Vagina (tissue), 2 donors: ENCODE results near the gene KRT16.

Experiments used
- POLR2A ChIP-seq, 2 donors: fragments of 450-650 bp; IDR thresholded peaks; one replicate each; pipeline ENCODE4 v1.6.1; 2017; ENCODE audit warnings: antibody characterized with exemption in 2 of 2, mild to moderate bottlenecking in 2 of 2, moderate library complexity in 2 of 2
- TF ChIP-seq, protein P1 (sequence below), 3 experiments: fragments of 450-650 bp in 2 of 3; fragments of 200-600 bp in 1 of 3; sonication (generic) in 1 of 3; IDR thresholded peaks; one replicate each; pipeline ENCODE4 v1.5.1; 2017 to 2019; ENCODE audit warnings: antibody characterized with exemption in 3 of 3, mild to moderate bottlenecking in 2 of 3, moderate library complexity in 2 of 3

DNA sequence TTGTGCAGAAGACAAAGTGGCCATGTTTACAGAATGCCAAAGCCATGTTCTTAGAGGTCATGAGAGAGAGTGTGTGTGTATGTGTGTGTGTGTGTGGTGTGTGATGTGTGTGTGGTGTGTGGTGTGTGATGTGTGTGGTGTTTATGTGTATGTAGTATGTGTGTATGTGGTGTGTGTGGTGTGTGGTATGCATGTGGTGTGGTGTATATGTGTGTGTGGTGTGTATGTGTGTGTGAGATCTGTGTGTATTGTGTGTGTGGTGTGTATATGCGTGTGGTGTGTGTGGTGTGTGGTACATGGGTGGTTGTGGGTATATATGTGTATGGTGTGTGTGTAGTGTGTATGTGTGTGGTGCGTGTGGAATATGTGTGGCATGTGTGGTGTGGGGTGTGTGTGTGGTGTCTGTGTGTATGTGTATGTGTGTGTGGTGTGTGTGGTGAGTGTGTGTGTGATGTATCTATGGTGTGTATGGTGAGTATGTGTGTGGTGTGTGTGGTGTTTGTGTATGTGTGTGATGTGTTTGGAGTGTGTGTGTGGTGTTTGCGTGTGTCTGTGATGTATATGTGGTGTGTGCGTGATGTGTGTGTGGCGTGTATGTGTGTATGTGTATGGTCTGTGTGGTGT lies 20.0 kb upstream of the KRT16 start:
- TF ChIP-seq, protein P1, sequence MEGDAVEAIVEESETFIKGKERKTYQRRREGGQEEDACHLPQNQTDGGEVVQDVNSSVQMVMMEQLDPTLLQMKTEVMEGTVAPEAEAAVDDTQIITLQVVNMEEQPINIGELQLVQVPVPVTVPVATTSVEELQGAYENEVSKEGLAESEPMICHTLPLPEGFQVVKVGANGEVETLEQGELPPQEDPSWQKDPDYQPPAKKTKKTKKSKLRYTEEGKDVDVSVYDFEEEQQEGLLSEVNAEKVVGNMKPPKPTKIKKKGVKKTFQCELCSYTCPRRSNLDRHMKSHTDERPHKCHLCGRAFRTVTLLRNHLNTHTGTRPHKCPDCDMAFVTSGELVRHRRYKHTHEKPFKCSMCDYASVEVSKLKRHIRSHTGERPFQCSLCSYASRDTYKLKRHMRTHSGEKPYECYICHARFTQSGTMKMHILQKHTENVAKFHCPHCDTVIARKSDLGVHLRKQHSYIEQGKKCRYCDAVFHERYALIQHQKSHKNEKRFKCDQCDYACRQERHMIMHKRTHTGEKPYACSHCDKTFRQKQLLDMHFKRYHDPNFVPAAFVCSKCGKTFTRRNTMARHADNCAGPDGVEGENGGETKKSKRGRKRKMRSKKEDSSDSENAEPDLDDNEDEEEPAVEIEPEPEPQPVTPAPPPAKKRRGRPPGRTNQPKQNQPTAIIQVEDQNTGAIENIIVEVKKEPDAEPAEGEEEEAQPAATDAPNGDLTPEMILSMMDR (IDR thresholded peaks at IDR 0.05) = no peak
- TF ChIP-seq POLR2A (IDR thresholded peaks at IDR 0.05) = no peak
